Right renal pelvis (tissue), 4 donors: ENCODE measurements around the gene VCX3A. TPM values are rescaled to one million over a fixed set of nuclear protein-coding genes. Genes with fewer than 3 reads are reported as not detected.
"Not testable (repeated sequence)": the region's sequence is repeated elsewhere in the genome, so short reads cannot be mapped to it uniquely, and the experiment has no call there.

Source experiments
- DNase-seq, 4 donors: peaks; one replicate each; pipeline ENCODE4 v3.0.0-alpha.2; 2013; ENCODE audit warnings: low read depth in 4 of 4, low spot score in 3 of 4, missing footprints in 1 of 4
- polyA plus RNA-seq, 4 donors: library from polyadenylated mRNA; unstranded; fragments of 120-200 nt; gene quantifications; one replicate each; pipeline ENCODE4 v1.2.1, GENCODE V29; 2013; ENCODE audit not compliant: insufficient read length in 4 of 4

The VCX3A gene
- polyA plus RNA-seq = not detected

- not testable (repeated sequence) for DNase-seq
Observed at GRCh38 chrX:6535018-6535417, at the start of gene VCX3A. Gene VCX3A, minus strand, starts transcription at chrX:6535118. Its CDS starts 621 bp downstream, at chrX:6534497.

GRCh38 chrX:6574762-6575161 lies 39.8 kb upstream of the VCX3A start:
- no peak for DNase-seq

- no peak for DNase-seq
Observed at GRCh38 chrX:6568031-6568430, 33.1 kb upstream of the VCX3A start.

- no peak for DNase-seq
Observed at GRCh38 chrX:6558979-6559378, 24.1 kb upstream of the VCX3A start.

GRCh38 chrX:6557690-6558089 lies 22.8 kb upstream of the VCX3A start:
- DNase-seq = no peak

GRCh38 chrX:6550999-6551398 lies 16.1 kb upstream of the VCX3A start:
- DNase-seq = no peak

GRCh38 chrX:6545712-6546111 lies 10.8 kb upstream of the VCX3A start:
- DNase-seq = no peak

- DNase-seq = no peak
Observed at GRCh38 chrX:6526564-6527136, 8.3 kb downstream of the VCX3A start.

- DNase-seq = no peak
Observed at GRCh38 chrX:6517376-6517775, 17.5 kb downstream of the VCX3A start.

GRCh38 chrX:6506444-6506843 lies 28.5 kb downstream of the VCX3A start:
- no peak for DNase-seq

- DNase-seq = no peak
Observed at GRCh38 chrX:6505960-6506359, 29.0 kb downstream of the VCX3A start.

GRCh38 chrX:6500719-6501118 lies 34.2 kb downstream of the VCX3A start:
- DNase-seq = no peak

- DNase-seq = no peak
Observed at GRCh38 chrX:6498324-6498723, 36.6 kb downstream of the VCX3A start.
